Measurements from ENCODE around the gene MMP27.
"Not testable (repeated sequence)": the region's sequence is repeated elsewhere in the genome, so short reads cannot be mapped to it uniquely, and the experiment has no call there.

Gene MMP27, protein sequence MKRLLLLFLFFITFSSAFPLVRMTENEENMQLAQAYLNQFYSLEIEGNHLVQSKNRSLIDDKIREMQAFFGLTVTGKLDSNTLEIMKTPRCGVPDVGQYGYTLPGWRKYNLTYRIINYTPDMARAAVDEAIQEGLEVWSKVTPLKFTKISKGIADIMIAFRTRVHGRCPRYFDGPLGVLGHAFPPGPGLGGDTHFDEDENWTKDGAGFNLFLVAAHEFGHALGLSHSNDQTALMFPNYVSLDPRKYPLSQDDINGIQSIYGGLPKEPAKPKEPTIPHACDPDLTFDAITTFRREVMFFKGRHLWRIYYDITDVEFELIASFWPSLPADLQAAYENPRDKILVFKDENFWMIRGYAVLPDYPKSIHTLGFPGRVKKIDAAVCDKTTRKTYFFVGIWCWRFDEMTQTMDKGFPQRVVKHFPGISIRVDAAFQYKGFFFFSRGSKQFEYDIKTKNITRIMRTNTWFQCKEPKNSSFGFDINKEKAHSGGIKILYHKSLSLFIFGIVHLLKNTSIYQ

DNA sequence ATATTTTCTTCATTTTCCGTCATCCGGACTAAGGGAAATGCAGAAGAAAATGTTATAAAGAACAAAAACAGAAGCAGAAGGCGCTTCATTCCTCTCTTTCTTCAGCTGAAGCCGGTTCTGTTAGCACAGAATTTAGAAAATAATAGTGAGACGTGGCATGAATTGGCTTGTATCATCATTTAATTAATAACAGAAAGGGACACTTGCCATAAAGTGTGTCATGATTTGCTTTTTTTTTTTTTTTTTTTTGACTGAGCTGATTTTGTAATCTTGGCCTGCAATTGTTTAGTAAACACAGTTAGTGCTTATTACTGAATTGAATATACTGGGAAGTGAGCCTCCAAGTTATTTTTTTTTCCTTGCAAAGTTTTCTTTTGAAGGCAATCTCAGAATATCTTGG, at the start of gene MMP27:
MMP27 (minus strand) TSS at position 144 of the 400 bp plus-strand sequence; CDS start at position 89, 55 bp downstream.
- H3K9me3 Mint-ChIP-seq = no peaks in the 10 kb centered on the region
- peaks cover 1% of the 10 kb centered on the region for H3K27me3 Mint-ChIP-seq
- H3K4me3 Mint-ChIP-seq = no peak within 1 kb of the TSS
- no peaks in the 10 kb centered on the region for H3K36me3 Mint-ChIP-seq
- no peak within 1 kb of the TSS for H3K27ac Mint-ChIP-seq
- H3K4me1 Mint-ChIP-seq = no peaks in the 10 kb centered on the region

DNA sequence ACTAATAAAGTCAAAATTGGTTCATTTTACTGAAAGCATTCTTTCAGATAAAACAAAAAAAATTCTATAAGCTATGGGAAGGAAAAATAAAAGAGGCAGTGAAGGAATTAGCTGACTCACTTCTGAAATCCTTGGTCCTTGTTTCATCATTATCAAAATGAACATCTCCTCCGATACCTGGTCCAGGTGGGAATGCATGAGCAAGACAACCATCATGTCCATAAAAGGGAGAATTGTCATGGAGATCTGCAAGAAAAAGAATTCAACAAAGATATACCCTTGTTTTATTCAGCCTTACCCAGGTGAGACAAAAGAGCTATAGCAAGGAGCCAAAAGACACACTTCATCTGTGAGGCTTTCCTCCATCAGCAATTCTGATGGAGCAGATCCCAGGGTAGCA, 47.7 kb upstream of the MMP27 start:
- H3K4me3 Mint-ChIP-seq = no peak overlapping the region
- no peaks in the 10 kb centered on the region for H3K4me1 Mint-ChIP-seq
- H3K36me3 Mint-ChIP-seq = no peaks in the 10 kb centered on the region
- H3K27me3 Mint-ChIP-seq = peaks cover 21% of the 10 kb centered on the region
- H3K9me3 Mint-ChIP-seq = peaks cover 6% of the 10 kb centered on the region
- H3K27ac Mint-ChIP-seq = no peak overlapping the region

DNA sequence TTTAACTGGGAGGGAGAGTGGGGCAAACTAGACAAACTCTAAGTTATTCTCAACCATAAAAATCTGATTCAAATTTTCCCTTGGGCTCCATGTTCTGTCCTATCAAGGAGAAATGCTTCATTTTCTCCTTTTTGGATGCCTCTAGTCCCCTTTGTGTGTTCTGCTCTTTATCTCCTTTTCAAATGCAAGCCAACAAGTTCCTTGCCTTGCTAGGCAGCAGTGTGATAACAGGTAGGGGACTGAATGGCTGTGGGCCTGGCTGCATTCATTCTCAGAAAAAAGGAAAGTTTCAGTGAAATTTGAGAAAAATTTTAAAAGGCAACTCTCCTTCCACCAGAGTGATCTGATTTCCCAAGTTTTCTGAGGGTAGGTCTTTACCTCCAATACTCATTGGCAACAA, 46.1 kb upstream of the MMP27 start:
- Mint-ChIP-seq H3K9me3 (peaks cover 7% of the 10 kb centered on the region), H3K4me3 (no peak overlapping the region)

DNA sequence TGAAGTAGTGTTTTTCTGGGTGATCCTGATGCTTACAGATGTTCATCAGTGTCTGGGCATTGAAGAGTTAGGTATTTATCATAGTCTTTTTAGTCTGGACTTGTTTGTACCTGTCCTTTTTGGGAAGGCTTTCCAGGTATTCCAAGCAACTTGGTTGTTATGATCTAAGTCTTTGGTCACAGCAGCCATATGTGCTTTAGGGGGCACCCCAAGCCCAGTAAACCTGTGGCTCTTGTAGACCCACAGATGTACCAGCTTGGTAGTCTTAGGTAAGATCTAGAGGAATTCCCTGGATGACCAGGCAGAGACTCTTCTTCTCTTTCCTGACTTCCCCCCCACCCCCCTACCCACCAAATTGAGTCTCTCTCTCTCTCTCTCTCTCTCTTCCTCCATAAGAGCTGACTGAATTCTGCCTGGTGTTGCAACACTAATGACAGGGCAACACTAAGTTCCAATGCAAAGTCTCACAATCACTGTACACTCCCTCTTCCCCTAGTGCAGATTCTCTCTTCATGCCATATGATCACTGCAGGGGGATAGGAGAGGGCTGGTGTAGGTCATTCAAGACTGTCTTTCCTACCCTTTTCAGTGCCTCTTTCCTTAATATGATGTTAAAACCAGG, 43.6 kb upstream of the MMP27 start:
- H3K9me3 Mint-ChIP-seq = peaks cover 7% of the 10 kb centered on the region
- peaks cover 13% of the 10 kb centered on the region for H3K27me3 Mint-ChIP-seq
- no peaks in the 10 kb centered on the region for H3K4me1 Mint-ChIP-seq
- no peak overlapping the region for H3K27ac Mint-ChIP-seq
- peaks cover 1% of the 10 kb centered on the region for H3K36me3 Mint-ChIP-seq
- no peak overlapping the region for H3K4me3 Mint-ChIP-seq

More for the DNA sequence above, 46.1 kb upstream of the MMP27 start:
- Mint-ChIP-seq H3K4me1 (no peaks in the 10 kb centered on the region), H3K27me3 (peaks cover 14% of the 10 kb centered on the region), H3K27ac (no peak overlapping the region), H3K36me3 (peaks cover 1% of the 10 kb centered on the region)

DNA sequence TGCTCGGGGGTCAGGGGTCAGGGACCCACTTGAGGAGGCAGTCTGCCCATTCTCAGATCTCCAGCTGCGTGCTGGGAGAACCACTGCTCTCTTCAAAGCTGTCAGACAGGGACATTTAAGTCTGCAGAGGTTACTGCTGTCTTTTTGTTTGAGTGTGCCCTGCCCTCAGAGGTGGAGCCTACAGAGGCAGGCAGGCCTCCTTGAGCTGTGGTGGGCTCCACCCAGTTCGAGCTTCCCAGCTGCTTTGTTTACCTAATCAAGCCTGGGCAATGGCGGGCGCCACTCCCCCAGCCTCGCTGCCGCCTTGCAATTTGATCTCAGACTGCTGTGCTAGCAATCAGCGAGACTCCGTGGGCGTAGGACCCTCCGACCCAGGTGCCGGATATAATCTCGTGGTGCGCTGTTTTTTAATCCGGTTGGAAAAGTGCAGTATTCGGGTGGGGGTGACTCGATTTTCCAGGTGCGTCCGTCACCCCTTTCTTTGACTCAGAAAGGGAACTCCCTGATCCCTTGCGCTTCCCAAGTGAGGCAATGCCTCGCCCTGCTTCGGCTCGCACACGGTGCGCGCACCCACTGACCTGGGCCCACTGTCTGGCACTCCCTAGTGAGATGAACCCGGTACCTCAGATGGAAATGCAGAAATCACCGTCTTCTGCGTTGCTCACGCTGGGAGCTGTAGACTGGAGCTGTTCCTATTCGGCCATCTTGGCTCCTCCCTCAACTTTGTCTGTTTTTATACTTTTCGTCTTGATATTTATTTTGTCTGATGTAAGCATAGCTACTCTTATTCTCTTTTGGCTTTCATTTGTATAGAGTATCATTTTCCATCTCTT, 41.4 kb upstream of the MMP27 start:
- H3K27me3 Mint-ChIP-seq = peaks cover 11% of the 10 kb centered on the region
- not testable (repeated sequence) for H3K36me3 Mint-ChIP-seq, H3K27ac Mint-ChIP-seq, H3K4me3 Mint-ChIP-seq, H3K4me1 Mint-ChIP-seq, H3K9me3 Mint-ChIP-seq

DNA sequence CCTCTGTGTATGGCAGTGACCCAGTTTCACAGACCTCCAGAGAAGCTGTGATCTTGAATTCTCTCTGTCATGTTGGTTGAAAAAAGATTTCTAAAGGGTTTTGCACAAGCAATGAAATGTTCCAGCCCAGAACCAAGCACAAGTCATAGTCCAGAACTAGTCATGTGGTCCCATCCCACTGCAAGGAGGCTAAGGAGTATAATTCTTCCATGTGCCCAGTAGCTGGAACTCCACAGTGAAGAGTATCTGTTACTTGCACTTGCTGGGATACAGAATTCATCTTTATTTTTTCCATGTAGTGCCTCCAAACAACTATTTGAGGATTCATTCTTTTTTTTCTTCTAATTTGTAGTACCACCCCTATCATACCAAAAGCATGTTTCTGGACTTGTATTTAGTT, 29.1 kb upstream of the MMP27 start:
- no peak overlapping the region for H3K27ac Mint-ChIP-seq
- no peaks in the 10 kb centered on the region for H3K4me1 Mint-ChIP-seq
- no peaks in the 10 kb centered on the region for H3K9me3 Mint-ChIP-seq
- peaks cover 13% of the 10 kb centered on the region for H3K27me3 Mint-ChIP-seq
- no peak overlapping the region for H3K4me3 Mint-ChIP-seq
- no peaks in the 10 kb centered on the region for H3K36me3 Mint-ChIP-seq

DNA sequence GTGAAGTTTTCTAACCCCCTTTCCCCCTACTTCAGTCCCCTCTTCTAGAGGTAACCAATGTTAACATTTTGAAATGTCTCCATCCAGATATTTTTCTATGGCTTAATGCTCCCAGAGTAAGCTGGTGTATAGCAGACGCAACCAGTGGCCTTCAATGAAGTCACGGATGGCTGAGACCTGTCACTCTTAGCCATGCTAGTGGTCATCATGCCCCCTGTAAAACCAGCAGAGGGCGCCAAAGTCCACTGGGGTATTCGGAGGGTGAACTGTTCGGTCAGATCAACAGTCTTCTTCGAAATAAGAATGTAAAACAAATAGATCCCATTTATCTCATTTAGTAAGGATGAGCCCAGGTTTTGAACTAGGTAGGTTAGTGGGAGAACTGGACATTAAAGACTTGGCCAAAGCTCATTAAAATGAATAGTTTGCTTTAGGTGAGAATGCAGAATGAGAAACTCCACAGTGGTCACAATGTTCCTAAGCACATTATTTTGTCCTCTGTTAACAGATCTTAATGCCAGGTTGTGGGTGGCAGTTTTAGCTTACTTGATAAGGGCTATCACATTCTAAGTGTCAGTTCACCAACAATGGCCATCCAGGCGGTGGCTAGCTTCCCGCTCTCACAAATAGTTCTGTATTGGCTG, 27.8 kb upstream of the MMP27 start:
- Mint-ChIP-seq H3K27me3 (peaks cover 8% of the 10 kb centered on the region), H3K36me3 (no peaks in the 10 kb centered on the region), H3K9me3 (no peaks in the 10 kb centered on the region), H3K4me3 (no peak overlapping the region), H3K4me1 (no peaks in the 10 kb centered on the region), H3K27ac (no peak overlapping the region)

DNA sequence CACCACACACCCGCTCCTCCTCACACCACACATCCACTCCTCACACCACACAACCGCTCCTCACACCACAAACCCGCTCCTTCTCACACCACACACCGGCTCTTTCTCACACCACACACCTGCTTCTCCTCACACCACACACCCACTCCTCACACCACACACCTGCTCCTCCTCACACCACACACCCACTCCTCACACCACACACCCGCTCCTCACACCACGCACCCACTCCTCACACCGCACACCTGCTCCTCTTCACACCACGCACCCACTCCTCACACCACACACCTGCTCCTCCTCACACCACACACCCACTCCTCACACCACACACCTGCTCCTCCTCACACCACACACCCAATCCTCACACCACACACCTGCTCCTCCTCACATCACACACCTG, 25.4 kb upstream of the MMP27 start:
- H3K36me3 Mint-ChIP-seq, H3K4me3 Mint-ChIP-seq, H3K27ac Mint-ChIP-seq, H3K9me3 Mint-ChIP-seq, H3K4me1 Mint-ChIP-seq, H3K27me3 Mint-ChIP-seq: not testable (repeated sequence)

DNA sequence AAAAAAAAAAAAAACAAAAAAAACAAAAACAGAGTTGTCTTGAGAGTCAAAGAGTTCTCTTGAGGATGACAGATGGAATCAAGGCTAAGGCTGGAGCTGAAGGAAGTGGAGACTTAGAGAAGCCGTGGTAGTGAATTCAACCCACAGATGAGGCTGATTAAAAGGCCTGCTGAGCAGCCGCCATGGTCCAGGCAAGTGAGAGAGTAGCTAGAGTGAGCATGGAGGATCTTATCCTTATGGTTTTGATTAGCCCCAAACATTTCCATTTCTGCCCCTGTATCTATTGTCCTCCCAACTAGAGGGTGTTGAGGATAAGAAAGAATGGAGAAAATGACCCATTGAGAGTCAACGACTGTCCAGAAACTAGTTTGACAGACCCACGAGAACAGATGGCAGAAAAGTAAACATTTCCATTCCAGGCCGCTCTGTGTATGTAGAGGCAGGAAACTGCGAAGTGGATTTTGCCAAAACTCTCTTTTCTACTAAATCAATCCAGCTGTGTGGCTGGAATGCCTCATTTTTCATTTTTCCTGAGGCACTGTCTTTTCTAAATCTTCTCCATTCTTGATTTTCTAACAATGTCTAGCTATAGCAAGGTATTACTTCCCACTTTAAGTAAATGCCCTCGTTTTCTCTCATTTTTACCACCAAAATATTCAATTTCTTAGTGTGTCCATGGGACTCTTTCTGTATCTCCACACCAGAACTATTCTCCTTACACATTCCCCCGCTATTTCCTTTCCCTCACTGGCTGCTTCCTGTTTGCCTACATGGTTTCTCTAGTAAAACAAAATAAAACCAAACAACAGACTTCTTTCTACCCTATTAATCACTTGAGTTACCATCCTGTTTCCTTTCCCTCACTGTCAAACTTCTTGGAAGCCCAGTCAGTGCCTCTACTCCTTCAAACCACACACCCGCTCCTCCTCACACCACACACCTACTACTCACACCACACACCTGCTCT, 24.6 kb upstream of the MMP27 start:
- H3K27me3 Mint-ChIP-seq = peaks cover 2% of the 10 kb centered on the region
- no peaks in the 10 kb centered on the region for H3K36me3 Mint-ChIP-seq
- H3K4me1 Mint-ChIP-seq = no peaks in the 10 kb centered on the region
- no peaks in the 10 kb centered on the region for H3K9me3 Mint-ChIP-seq
- no peak overlapping the region for H3K27ac Mint-ChIP-seq
- H3K4me3 Mint-ChIP-seq = no peak overlapping the region

DNA sequence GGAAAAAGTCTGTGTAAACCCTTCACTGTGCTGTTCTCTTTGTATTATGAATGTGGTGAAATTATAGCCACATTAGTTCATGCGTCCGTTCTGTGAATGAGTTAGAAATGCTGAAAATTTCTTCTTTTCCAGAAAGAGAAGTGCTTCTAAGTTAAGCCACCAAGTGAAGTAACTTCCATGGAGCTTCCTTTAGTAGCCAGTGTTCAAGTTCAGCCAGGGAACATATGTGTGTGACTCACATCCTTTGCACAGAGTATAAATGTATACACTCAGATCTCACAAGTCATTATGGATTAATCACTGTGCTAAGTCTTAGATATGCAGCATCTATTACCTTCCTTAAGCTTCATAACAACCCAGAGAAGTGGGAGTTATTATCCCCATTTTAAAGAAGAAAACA, 22.3 kb upstream of the MMP27 start:
- H3K27ac Mint-ChIP-seq = no peak overlapping the region
- no peak overlapping the region for H3K4me3 Mint-ChIP-seq

DNA sequence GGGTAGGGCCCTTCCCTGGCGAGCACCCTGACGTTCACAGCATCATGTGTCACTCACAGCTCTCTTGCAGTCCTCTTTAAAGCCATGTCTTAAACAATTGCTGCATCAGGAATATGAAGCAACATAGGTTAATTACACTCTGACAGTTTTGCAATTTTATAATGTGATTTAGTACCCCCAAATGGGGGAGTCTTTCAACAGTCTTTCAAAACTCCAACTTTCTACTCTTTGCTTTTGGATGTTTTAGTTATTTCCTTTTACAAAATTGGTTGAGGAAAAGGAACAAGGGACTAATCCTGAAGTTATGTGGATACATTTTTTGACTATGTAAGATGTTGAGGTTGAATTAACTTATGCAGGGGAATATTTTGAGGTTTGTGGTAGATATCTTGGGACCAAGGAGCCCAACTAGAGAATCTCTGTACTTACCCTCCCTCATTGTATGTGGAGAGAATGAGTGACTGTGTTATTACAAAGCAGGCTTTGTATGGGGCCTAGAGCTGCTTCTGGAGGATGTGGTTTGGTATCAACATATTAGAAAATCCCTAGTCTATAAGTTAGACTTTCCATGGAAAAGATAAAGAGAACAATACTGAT, 19.4 kb upstream of the MMP27 start, which contains the start of gene MMP8:
MMP8 (minus strand) TSS at position 51 of the 597 bp plus-strand sequence. CDS start 99 bp downstream, outside the sequence.
- Mint-ChIP-seq H3K4me1 (no peaks in the 10 kb centered on the region), H3K9me3 (no peaks in the 10 kb centered on the region)

More for the DNA sequence above, 22.3 kb upstream of the MMP27 start:
- Mint-ChIP-seq H3K9me3 (no peaks in the 10 kb centered on the region), H3K27me3 (no peaks in the 10 kb centered on the region), H3K4me1 (no peaks in the 10 kb centered on the region), H3K36me3 (no peaks in the 10 kb centered on the region)

DNA sequence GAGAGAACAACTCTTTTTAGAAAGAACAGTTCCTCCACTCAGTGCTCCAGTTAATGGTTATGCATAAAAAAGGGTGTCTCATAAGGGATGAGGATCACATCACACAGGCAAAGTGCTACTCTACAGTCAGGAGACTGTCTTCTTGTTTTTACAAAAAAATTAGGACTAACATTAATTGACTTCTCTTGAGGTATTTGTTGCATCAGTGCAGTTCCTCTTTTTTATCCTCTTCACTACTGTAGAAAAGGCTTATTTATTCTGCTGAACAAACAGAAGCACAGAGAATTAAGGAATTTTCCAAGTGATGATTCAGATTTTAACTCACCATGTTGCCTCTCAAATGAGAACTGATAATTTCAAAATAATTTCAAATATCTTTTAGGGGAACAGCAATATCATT, 17.3 kb upstream of the MMP27 start:
- Mint-ChIP-seq H3K36me3 (no peaks in the 10 kb centered on the region), H3K4me3 (no peak overlapping the region), H3K27me3 (peaks cover 9% of the 10 kb centered on the region), H3K4me1 (no peaks in the 10 kb centered on the region), H3K9me3 (no peaks in the 10 kb centered on the region), H3K27ac (no peak overlapping the region)

More for the DNA sequence above, 19.4 kb upstream of the MMP27 start, which contains the start of gene MMP8:
- no peaks in the 10 kb centered on the region for H3K36me3 Mint-ChIP-seq
- peaks cover 7% of the 10 kb centered on the region for H3K27me3 Mint-ChIP-seq
- no peak within 1 kb of the TSS for H3K4me3 Mint-ChIP-seq
- no peak within 1 kb of the TSS for H3K27ac Mint-ChIP-seq

DNA sequence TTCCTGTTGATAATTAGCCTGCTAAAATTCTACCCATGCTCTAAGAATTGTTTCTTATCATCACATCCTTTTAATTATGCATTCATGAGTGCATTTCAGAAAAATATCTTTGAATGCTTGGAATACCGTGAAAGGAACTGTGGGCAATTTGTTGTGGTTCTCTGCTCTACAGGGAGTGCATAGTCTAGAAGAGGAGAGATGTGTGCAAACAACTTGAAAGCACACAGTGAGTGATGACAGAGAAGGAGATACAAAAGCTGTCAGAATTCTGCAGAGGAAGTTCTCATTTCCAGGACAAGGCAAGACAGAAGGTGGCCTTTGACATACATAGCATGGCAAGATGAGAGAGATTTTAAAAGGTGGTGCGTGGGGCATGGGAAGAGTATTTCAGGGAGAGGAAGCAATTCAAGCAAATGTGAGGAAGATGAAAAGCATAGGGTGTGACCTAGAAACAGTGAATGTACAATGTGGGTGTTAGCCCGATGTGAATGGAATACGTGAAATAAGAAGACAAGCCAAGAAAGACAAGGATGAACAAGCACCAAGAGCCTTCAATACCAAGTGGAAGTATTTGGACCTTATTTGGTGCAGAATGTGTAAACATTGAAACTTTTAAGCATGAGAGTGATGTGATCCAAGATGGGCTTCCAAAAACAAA, 14.2 kb upstream of the MMP27 start:
- no peaks in the 10 kb centered on the region for H3K9me3 Mint-ChIP-seq
- H3K27ac Mint-ChIP-seq = no peak overlapping the region
- no peaks in the 10 kb centered on the region for H3K36me3 Mint-ChIP-seq
- H3K4me3 Mint-ChIP-seq = no peak overlapping the region
- no peaks in the 10 kb centered on the region for H3K4me1 Mint-ChIP-seq
- peaks cover 13% of the 10 kb centered on the region for H3K27me3 Mint-ChIP-seq

All from activated naive CD4-positive, alpha-beta T cell treated with anti-CD3 and anti-CD28 coated beads, Interleukin-2, amount 50 U/mL, for 24 hours (primary cell).